GM12878 (cell line): ENCODE data around the gene PAX4. TPM values are rescaled to one million over a fixed set of nuclear protein-coding genes. Genes with fewer than 3 reads are reported as not detected.

Experiments used
- BCL11A ChIP-seq: IDR thresholded peaks from 2 replicates; pipeline ENCODE4 v1.6.1; 2011; ENCODE audit warnings: low read depth, low read length
- CBFB ChIP-seq: IDR thresholded peaks from 2 replicates; pipeline ENCODE4 v1.6.1; 2016; ENCODE audit warnings: antibody characterized with exemption, low read depth
- CBX3 ChIP-seq: fragments of 200-600 bp; sonication (generic); IDR thresholded peaks from 2 replicates; pipeline ENCODE4 v1.6.1; 2016; ENCODE audit warnings: low read depth, borderline replicate concordance
- CEBPZ ChIP-seq: fragments of 150-350 bp; IDR thresholded peaks from 2 replicates; pipeline ENCODE4 v1.6.1; 2016; ENCODE audit warnings: low read depth, low read length
- CHD1 ChIP-seq: IDR thresholded peaks from 2 replicates; pipeline ENCODE4 v1.6.1; 2012; ENCODE audit warnings: low read depth, low read length, improper control_type of control experiment
- CREB1 ChIP-seq: IDR thresholded peaks from 2 replicates; pipeline ENCODE4 v1.6.1; 2012; ENCODE audit warnings: low read depth, mild to moderate bottlenecking, inconsistent platforms
- DPF2 ChIP-seq: fragments of 450-650 bp; IDR thresholded peaks from 2 replicates; pipeline ENCODE4 v1.6.1; 2017; ENCODE audit warnings: mild to moderate bottlenecking
- FOS ChIP-seq: IDR thresholded peaks from 3 replicates; pipeline ENCODE4 v1.6.1; 2011; ENCODE audit warnings: borderline replicate concordance; ENCODE audit not compliant: insufficient read length; ENCODE audit errors: extremely low read depth
- GABPA ChIP-seq: IDR thresholded peaks from 2 replicates; pipeline ENCODE4 v1.6.1; 2014; ENCODE audit warnings: antibody characterized with exemption, low read depth, mild to moderate bottlenecking, inconsistent platforms
- HDAC6 ChIP-seq: fragments of 200-600 bp; sonication (generic); IDR thresholded peaks from one replicate; pipeline ENCODE4 v1.8.0; 2017; ENCODE audit warnings: antibody characterized with exemption; ENCODE audit not compliant: unreplicated experiment
- MYC ChIP-seq: IDR thresholded peaks from 2 replicates; pipeline ENCODE4 v1.6.1; 2011; ENCODE audit warnings: mild to moderate bottlenecking, low read length, moderate library complexity, inconsistent platforms; ENCODE audit not compliant: insufficient read depth, insufficient replicate concordance, insufficient read length, severe bottlenecking
- NBN ChIP-seq: fragments of 450-650 bp; IDR thresholded peaks from 2 replicates; pipeline ENCODE4 v1.6.1; 2016
- POLR2A ChIP-seq: IDR thresholded peaks from 2 replicates; pipeline ENCODE4 v1.6.1; 2011; ENCODE audit warnings: low read depth, mild to moderate bottlenecking, low read length
- RCOR1 ChIP-seq: conservative IDR thresholded peaks from 2 replicates; pipeline ENCODE4 v1.6.1; 2012; ENCODE audit warnings: low read depth, low read length, improper control_type of control experiment
- RELA ChIP-seq: fragments of 450-650 bp; IDR thresholded peaks from 2 replicates; pipeline ENCODE4 v1.8.0; 2014; ENCODE audit warnings: borderline replicate concordance; ENCODE audit not compliant: partially characterized antibody
- SIX5 ChIP-seq: IDR thresholded peaks from 2 replicates; pipeline ENCODE4 v1.6.1; 2011; ENCODE audit warnings: mild to moderate bottlenecking, low read depth, low read length, moderate library complexity; ENCODE audit not compliant: severe bottlenecking
- SMAD1 ChIP-seq: fragments of 450-650 bp; IDR thresholded peaks from 2 replicates; pipeline ENCODE4 v1.6.1; 2018; ENCODE audit warnings: mild to moderate bottlenecking, low read depth; ENCODE audit not compliant: partially characterized antibody
- SUZ12 ChIP-seq: fragments of 200-600 bp; sonication (generic); IDR thresholded peaks from one replicate; pipeline ENCODE4 v1.6.1; 2018; ENCODE audit warnings: antibody characterized with exemption, mild to moderate bottlenecking; ENCODE audit not compliant: unreplicated experiment
- TCF12 ChIP-seq: IDR thresholded peaks from 2 replicates; pipeline ENCODE4 v1.6.1; 2011; ENCODE audit warnings: low read depth, mild to moderate bottlenecking, low read length
- ZBTB11 ChIP-seq: fragments of 450-650 bp; formaldehyde crosslinking; IDR thresholded peaks from 2 replicates; pipeline ENCODE4 v1.5.0; 2022; ENCODE audit warnings: mild to moderate bottlenecking, missing genetic modification characterization
- ZNF24 ChIP-seq: fragments of 450-650 bp; IDR thresholded peaks from 2 replicates; pipeline ENCODE4 v1.6.1; 2017; ENCODE audit warnings: antibody characterized with exemption, mild to moderate bottlenecking
- polyA plus RNA-seq, 11 experiments: library from polyadenylated mRNA; depleted of rRNA in 4 of 11; unstranded in 6 of 11; stranded (reverse) in 5 of 11; fragments of >200 nt; fragmentation: Nextera tagmentation in 4 of 11; fragmentation: Illumina TruSeq in 1 of 11; extraction: Ambion mirVana in 4 of 11; extraction: Trizol in 1 of 11; gene quantifications; 1 replicate in 1 of 11; 2 replicates in 10 of 11; pipeline versions ENCODE4 v1.2.1 to v1.2.3, GENCODE V29; 2011 to 2016; ENCODE audit warnings: inconsistent platforms in 2 of 11, missing spikeins in 2 of 11, low read depth in 1 of 11
- total RNA-seq, 4 experiments: library from RNA; depleted of rRNA in 3 of 4; stranded (reverse); fragments of >200 nt in 3 of 4; fragmentation: Illumina TruSeq in 1 of 4; extraction: Trizol in 1 of 4; gene quantifications; 2 replicates each; pipeline versions ENCODE4 v1.2.1 to v1.2.3, GENCODE V29; 2013 to 2021
- TF ChIP-seq, protein P1 (sequence below): fragments of 450-650 bp; IDR thresholded peaks from 2 replicates; pipeline ENCODE4 v1.6.1; 2017; ENCODE audit warnings: mild to moderate bottlenecking, low read depth, inconsistent platforms; ENCODE audit not compliant: poor library complexity, severe bottlenecking

PAX4 gene
- total and polyA plus RNA-seq, 10 of the 15 experiments (the other 5 are each of a cell fraction or from before 2014, with no cell fraction given), result 0.27 TPM; not detected in 9

GRCh38 chr7:127651556-127652332 is 33.8 kb upstream of the PAX4 start, which contains the start of gene SND1 (continued):
- TF ChIP-seq RELA (peak; percentile 22), CREB1 (peak; percentile 88), TCF12 (no peak), POLR2A (peak; percentile 99), NBN (peak; percentile 78), FOS (peak; percentile 41), RCOR1 (no peak), MYC (no peak), ZBTB11 (no peak), ZNF24 (no peak), SMAD1 (peak; percentile 35), CHD1 (0 out of 2 replicates have a peak, but pooled peaks have one; percentile 30), CBFB (no peak; the same call in 1 of the 2 replicates), SUZ12 (no peak), BCL11A (no peak), HDAC6 (no peak), CBX3 (no peak), SIX5 (peak; percentile 48), DPF2 (no peak), CEBPZ (no peak), GABPA (peak; percentile 90)
- TF ChIP-seq, protein P1, sequence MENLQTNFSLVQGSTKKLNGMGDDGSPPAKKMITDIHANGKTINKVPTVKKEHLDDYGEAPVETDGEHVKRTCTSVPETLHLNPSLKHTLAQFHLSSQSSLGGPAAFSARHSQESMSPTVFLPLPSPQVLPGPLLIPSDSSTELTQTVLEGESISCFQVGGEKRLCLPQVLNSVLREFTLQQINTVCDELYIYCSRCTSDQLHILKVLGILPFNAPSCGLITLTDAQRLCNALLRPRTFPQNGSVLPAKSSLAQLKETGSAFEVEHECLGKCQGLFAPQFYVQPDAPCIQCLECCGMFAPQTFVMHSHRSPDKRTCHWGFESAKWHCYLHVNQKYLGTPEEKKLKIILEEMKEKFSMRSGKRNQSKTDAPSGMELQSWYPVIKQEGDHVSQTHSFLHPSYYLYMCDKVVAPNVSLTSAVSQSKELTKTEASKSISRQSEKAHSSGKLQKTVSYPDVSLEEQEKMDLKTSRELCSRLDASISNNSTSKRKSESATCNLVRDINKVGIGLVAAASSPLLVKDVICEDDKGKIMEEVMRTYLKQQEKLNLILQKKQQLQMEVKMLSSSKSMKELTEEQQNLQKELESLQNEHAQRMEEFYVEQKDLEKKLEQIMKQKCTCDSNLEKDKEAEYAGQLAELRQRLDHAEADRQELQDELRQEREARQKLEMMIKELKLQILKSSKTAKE, result no peak
